Endothelial cell of umbilical vein (primary cell): ENCODE measurements around the gene SLC44A2. TPM values are rescaled to one million over a fixed set of nuclear protein-coding genes. Genes with fewer than 3 reads are reported as not detected.

Experiments
- BruUV-seq: library from RNA; stranded (reverse); fragments of 400-500 nt; replicated peaks from 2 replicates; lab custom pipeline; 2021; lab: Mats Ljungman, UMichigan
- CTCF ChIA-PET: fragments of 300-600, 350-600 bp; sonication (Branson Sonifier 250); formaldehyde crosslinking; loops from one replicate; lab custom pipeline; 2021; ENCODE audit warnings: antibody characterized with exemption, inconsistent platforms; lab: Charles Lee
- POLR2A ChIA-PET: fragments of 300-600, 350-600 bp; sonication (Branson Sonifier 250); formaldehyde crosslinking; loops from one replicate; lab custom pipeline; 2021; ENCODE audit warnings: antibody characterized with exemption, inconsistent platforms; lab: Charles Lee
- DNase-seq: peaks from one replicate; pipeline ENCODE4 v3.0.0-alpha.2; 2011; ENCODE audit warnings: low read depth, low spot score
- FAIRE-seq: peaks from 2 replicates; lab custom pipeline; 2011; peaks lifted over from hg19 to GRCh38; lab: Jason Lieb, UNC
- H2AFZ ChIP-seq: 2 replicates; pipeline ENCODE4 v1.6.0; 2012; ENCODE audit warnings: low read depth, low read length, control low read depth, inconsistent platforms
- H3K27ac ChIP-seq: 2 replicates; pipeline ENCODE4 v1.5.1; 2011; ENCODE audit warnings: low read depth, mild to moderate bottlenecking, control low read depth, low read length, moderate library complexity; ENCODE audit not compliant: insufficient read depth
- H3K27me3 ChIP-seq, 2 experiments: 2 replicates each; pipeline versions ENCODE4 v1.6.0 to v1.6.1; 2011; ENCODE audit warnings: low read length in 2 of 2, mixed read lengths in 1 of 2; ENCODE audit not compliant: control insufficient read depth in 2 of 2, insufficient read depth in 2 of 2
- H3K36me3 ChIP-seq, 2 experiments: 2 replicates in 1 of 2; 3 replicates in 1 of 2; pipeline ENCODE4 v1.5.1; 2011; ENCODE audit warnings: low read length in 2 of 2, mild to moderate bottlenecking in 1 of 2, moderate library complexity in 1 of 2; ENCODE audit not compliant: control insufficient read depth in 2 of 2, insufficient read depth in 2 of 2; ENCODE audit errors: extremely low read depth in 1 of 2
- H3K4me1 ChIP-seq: 3 replicates; pipeline ENCODE4 v1.5.1; 2011; ENCODE audit warnings: mild to moderate bottlenecking, low read length; ENCODE audit not compliant: control insufficient read depth, insufficient read depth; ENCODE audit errors: extremely low read depth
- H3K4me2 ChIP-seq: 2 replicates; pipeline ENCODE4 v1.6.1; 2011; ENCODE audit warnings: low read length, control low read depth, mixed read lengths; ENCODE audit not compliant: insufficient read depth
- H3K4me3 ChIP-seq, 3 experiments: fragments of 200-600 bp in 1 of 3; sonication (generic), shearing (Covaris generic) in 1 of 3; replicated peaks in 1 of 3; 2 replicates each; pipeline ENCODE4 v1.5.1; 2011 to 2016; ENCODE audit warnings: control low read depth in 3 of 3, low read length in 3 of 3, mild to moderate bottlenecking in 2 of 3, inconsistent platforms in 1 of 3, low read depth in 1 of 3, moderate library complexity in 1 of 3; ENCODE audit not compliant: insufficient read depth in 1 of 3
- H3K79me2 ChIP-seq: 2 replicates; pipeline ENCODE4 v1.6.0; 2012; ENCODE audit warnings: low read length, inconsistent platforms; ENCODE audit not compliant: control insufficient read depth, insufficient read depth
- H3K9ac ChIP-seq: replicated peaks from 2 replicates; pipeline ENCODE3; 2011; ENCODE audit warnings: low read length, control low read depth; ENCODE audit not compliant: insufficient read depth; ENCODE audit errors: extremely low read depth
- H3K9me1 ChIP-seq: replicated peaks from 3 replicates; pipeline ENCODE4 v1.6.0; 2011; ENCODE audit warnings: mild to moderate bottlenecking, low read length; ENCODE audit not compliant: control insufficient read depth, insufficient read depth; ENCODE audit errors: extremely low read depth
- H3K9me3 ChIP-seq: replicated peaks from 2 replicates; pipeline ENCODE4 v1.5.1; 2012; ENCODE audit warnings: low read length, inconsistent platforms; ENCODE audit not compliant: control insufficient read depth, insufficient read depth
- H4K20me1 ChIP-seq: replicated peaks from 2 replicates; pipeline ENCODE3; 2011; ENCODE audit warnings: mild to moderate bottlenecking, low read length; ENCODE audit not compliant: control insufficient read depth, insufficient read depth; ENCODE audit errors: extremely low read depth
- EZH2 ChIP-seq: IDR thresholded peaks from 2 replicates; pipeline ENCODE4 v1.6.1; 2012; ENCODE audit warnings: borderline replicate concordance, low read depth, mild to moderate bottlenecking, moderate library complexity, low read length, inconsistent platforms; ENCODE audit not compliant: severe bottlenecking
- FOS ChIP-seq: IDR thresholded peaks from 2 replicates; pipeline ENCODE4 v1.6.1; 2011; ENCODE audit warnings: mild to moderate bottlenecking, low read length, moderate library complexity, borderline replicate concordance; ENCODE audit not compliant: insufficient read depth
- GATA2 ChIP-seq: IDR thresholded peaks from 2 replicates; pipeline ENCODE4 v1.7.0; 2011; ENCODE audit warnings: low read depth, mild to moderate bottlenecking, moderate library complexity, mixed read lengths, low read length; ENCODE audit not compliant: insufficient read length, insufficient read depth
- JUN ChIP-seq: IDR thresholded peaks from 2 replicates; pipeline ENCODE4 v1.6.1; 2011; ENCODE audit warnings: borderline replicate concordance, low read depth; ENCODE audit not compliant: insufficient read length, insufficient read depth
- MAX ChIP-seq: IDR thresholded peaks from 2 replicates; pipeline ENCODE4 v1.6.1; 2011; ENCODE audit not compliant: insufficient read depth, insufficient read length
- MYC ChIP-seq: IDR thresholded peaks from one replicate; pipeline ENCODE4 v1.6.1; 2011; ENCODE audit warnings: mild to moderate bottlenecking, low read depth, low read length
- POLR2A ChIP-seq: IDR thresholded peaks from 2 replicates; pipeline ENCODE4 v1.6.1; 2012; ENCODE audit warnings: low read depth, mild to moderate bottlenecking, control low read depth, low read length
- POLR2AphosphoS5 ChIP-seq: IDR thresholded peaks from 2 replicates; pipeline ENCODE4 v1.6.1; 2012; ENCODE audit warnings: low read depth, mild to moderate bottlenecking, control low read depth, low read length, moderate library complexity; ENCODE audit not compliant: insufficient read depth
- dilution Hi-C: fragments of 300-500 bp; cut with MboI; formaldehyde crosslinking; loops from one replicate; pipeline ENCODE4 v1.15.0; 2019; ENCODE audit warnings: low sequenced_read_pairs; ENCODE audit not compliant: extremely low pct_ligation_motif_present
- intact Hi-C: fragments of 100-400 bp; cut with micrococcal nuclease; formaldehyde crosslinking; loops from one replicate; pipeline ENCODE4 v1.10.0; 2022
- polyA plus RNA-seq, 4 experiments: library from polyadenylated mRNA; depleted of rRNA in 3 of 4; stranded (reverse) in 3 of 4; unstranded in 1 of 4; fragments of >200 nt; gene quantifications; 2 replicates each; pipeline versions ENCODE4 v1.2.1 to v1.2.3, GENCODE V29; 2011 to 2012; ENCODE audit warnings: missing spikeins in 1 of 4
- total RNA-seq: library from RNA; stranded (reverse); gene quantifications from 2 replicates; pipeline ENCODE4 v1.2.3, GENCODE V29; 2021
- TF ChIP-seq, protein P1 (sequence below), 2 donors: IDR thresholded peaks; 1 replicate in 1 of 2; 2 replicates in 1 of 2; pipeline ENCODE4 v1.5.1; 2011; ENCODE audit warnings: low read length in 2 of 2, mild to moderate bottlenecking in 2 of 2, moderate library complexity in 2 of 2, control low read depth in 1 of 2, inconsistent platforms in 1 of 2, low read depth in 1 of 2; ENCODE audit not compliant: insufficient read depth in 1 of 2; ENCODE audit errors: extremely low read depth in 1 of 2

Gene SLC44A2
- total and polyA plus RNA-seq, 2 donors (not counting 3 experiments of a cell fraction or from before 2014, with no cell fraction given): 97.7 to 130 TPM

DNA sequence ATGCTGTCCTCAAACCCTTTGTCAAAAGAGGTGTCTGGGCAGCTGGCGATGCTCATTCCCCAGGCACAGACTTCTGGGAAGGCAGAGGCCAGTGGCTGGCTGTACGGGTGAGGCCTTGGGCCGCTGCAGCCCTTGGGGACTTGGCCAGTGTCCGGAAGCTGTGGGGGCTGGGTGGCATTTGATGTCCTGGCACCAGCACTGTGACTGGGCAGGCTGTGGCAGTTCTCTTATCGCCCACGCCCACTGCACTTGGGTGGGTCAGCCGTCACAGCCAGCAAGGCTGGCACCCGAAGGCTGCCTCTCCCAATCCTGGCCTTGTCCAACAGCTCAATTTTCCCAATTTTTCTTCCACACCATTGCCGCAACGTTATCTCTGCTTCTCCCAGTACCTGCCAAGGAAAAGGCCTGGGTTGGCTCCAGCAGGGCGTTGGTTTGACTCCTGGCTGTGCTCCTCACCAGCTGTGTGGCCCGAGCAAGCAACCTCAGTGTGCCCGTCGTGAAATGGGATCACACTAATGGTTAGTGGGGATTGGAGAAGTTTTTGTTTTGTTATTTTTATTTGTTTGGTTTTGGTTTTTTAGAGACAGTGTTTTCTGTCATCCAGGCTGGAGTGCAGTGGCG lies 12.7 kb upstream of the SLC44A2 start:
- no peaks in the 10 kb centered on the region for H3K79me2 ChIP-seq
- no peaks in the 10 kb centered on the region for H4K20me1 ChIP-seq
- no peak for FAIRE-seq
- no peaks in the 10 kb centered on the region for H3K27me3 ChIP-seq
- no peaks in the 10 kb centered on the region for H3K9me3 ChIP-seq
- no peaks in the 10 kb centered on the region for H3K4me1 ChIP-seq
- no peak overlapping the region for H3K4me2 ChIP-seq
- H2AFZ ChIP-seq: no peak overlapping the region
- no peaks in the 10 kb centered on the region for H3K9me1 ChIP-seq
- BruUV-seq: no TSS peak
- no peak overlapping the region for H3K4me3 ChIP-seq
- no peaks in the 10 kb centered on the region for H3K36me3 ChIP-seq
- no peak for DNase-seq
- dilution Hi-C loops (no loop called here), intact Hi-C loops (no loop called here)
- POLR2A ChIA-PET: interaction anchor here (0.5 kb wide), 1 partner anchor 14 kb away, joined by 4 read pairs; no protein-coding TSS in a partner anchor
- CTCF ChIA-PET: interaction anchor here (0.8 to 2.1 kb wide), 6 partner anchors 10 to 87 kb away, joined by 3 to 17 read pairs (median 5); partner anchors contain the start of gene SLC44A2
- no peak overlapping the region for H3K27ac ChIP-seq
- H3K9ac ChIP-seq: no peak overlapping the region
- no peak for TF ChIP-seq MYC
- no peak for TF ChIP-seq POLR2AphosphoS5
- TF ChIP-seq EZH2: no peak
- TF ChIP-seq MAX: no peak
- TF ChIP-seq JUN: no peak
- TF ChIP-seq GATA2: no peak
- TF ChIP-seq POLR2A: no peak
- TF ChIP-seq FOS: no peak
- TF ChIP-seq, protein P1, sequence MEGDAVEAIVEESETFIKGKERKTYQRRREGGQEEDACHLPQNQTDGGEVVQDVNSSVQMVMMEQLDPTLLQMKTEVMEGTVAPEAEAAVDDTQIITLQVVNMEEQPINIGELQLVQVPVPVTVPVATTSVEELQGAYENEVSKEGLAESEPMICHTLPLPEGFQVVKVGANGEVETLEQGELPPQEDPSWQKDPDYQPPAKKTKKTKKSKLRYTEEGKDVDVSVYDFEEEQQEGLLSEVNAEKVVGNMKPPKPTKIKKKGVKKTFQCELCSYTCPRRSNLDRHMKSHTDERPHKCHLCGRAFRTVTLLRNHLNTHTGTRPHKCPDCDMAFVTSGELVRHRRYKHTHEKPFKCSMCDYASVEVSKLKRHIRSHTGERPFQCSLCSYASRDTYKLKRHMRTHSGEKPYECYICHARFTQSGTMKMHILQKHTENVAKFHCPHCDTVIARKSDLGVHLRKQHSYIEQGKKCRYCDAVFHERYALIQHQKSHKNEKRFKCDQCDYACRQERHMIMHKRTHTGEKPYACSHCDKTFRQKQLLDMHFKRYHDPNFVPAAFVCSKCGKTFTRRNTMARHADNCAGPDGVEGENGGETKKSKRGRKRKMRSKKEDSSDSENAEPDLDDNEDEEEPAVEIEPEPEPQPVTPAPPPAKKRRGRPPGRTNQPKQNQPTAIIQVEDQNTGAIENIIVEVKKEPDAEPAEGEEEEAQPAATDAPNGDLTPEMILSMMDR (IDR thresholded peaks at IDR 0.05; ENCODE audit: extremely low read depth in 1 of 2, insufficient read depth in 1 of 2, low read depth in 1 of 2, low read length in 2 of 2): no peak
